GM12873 (cell line): ENCODE measurements around the gene PAFAH2.

Source experiments
- CTCF ChIP-seq: IDR thresholded peaks from 2 replicates; pipeline ENCODE4 v1.5.1; 2012; ENCODE audit warnings: low read depth, mild to moderate bottlenecking, moderate library complexity, low read length, control low read depth; ENCODE audit not compliant: insufficient read depth; ENCODE audit errors: missing control alignments

Gene PAFAH2

GRCh38 chr1:26006710-26007109 lies 8.8 kb upstream of the PAFAH2 start:
- no peak for TF ChIP-seq CTCF

GRCh38 chr1:26005434-26006105 lies 7.7 kb upstream of the PAFAH2 start:
- TF ChIP-seq CTCF: no peak

- no peak for TF ChIP-seq CTCF
Measured at GRCh38 chr1:26003756-26004155, 5.9 kb upstream of the PAFAH2 start.

- no peak for TF ChIP-seq CTCF
Measured at GRCh38 chr1:26003262-26003661, 5.4 kb upstream of the PAFAH2 start.

GRCh38 chr1:25999041-25999800 lies 1.4 kb upstream of the PAFAH2 start:
- no peak for TF ChIP-seq CTCF

GRCh38 chr1:25996966-25997827 lies 666 bp downstream of the PAFAH2 start:
- TF ChIP-seq CTCF: no peak
